ENCODE results near the gene CCDC149.
A peak's percentile ranks its signal among the peaks of the same experiment; 100 is the strongest.

Gene CCDC149

DNA sequence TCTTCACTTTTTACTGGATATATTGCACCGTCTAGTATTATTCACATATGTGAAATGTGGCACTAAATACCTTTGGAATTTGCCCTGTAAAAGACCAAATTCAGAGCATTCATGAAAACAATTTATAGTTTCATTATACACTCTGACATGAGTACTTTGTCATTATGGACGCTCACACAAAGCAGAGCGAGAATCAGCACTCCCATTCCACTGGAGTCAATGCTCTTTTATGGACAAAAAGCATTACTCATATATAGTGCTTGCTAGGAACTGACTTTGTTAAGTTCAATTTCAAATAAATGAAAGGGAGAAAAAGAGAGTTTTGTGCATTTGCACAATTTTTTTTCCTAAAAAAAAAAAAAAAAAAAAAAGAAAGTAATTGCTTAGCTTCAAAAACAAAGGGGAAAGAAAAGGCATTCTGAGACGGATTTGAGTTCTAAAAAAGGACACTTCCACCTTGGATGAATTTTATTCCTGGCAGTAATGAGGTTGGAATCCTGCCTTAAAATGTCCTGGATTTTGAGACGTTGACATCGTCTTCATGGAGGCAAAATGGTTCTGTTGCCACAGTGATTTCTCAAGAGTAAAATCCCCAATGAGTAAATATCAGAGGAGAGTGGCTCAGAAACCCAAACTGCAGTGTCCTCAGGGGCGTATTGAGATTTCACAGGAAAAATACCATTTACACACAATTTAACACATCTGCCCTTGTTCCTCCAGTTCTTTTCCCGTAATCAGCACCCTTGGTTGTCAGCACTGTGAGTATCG lies 34.8 kb downstream of the CCDC149 start:
- Mint-ChIP-seq H3K36me3 (ENCODE audit: low read depth) (peaks cover 4% of the 10 kb centered on the region), H3K27me3 (ENCODE audit: low read depth, poor library complexity) (peaks cover 3% of the 10 kb centered on the region), H3K9me3 (no peaks in the 10 kb centered on the region), H3K4me3 (no peak overlapping the region), H3K4me1 (peaks cover 6% of the 10 kb centered on the region), H3K27ac (peak overlapping the region; percentile 62)
- DNase-seq = no peak
- TF ChIP-seq, protein P1, sequence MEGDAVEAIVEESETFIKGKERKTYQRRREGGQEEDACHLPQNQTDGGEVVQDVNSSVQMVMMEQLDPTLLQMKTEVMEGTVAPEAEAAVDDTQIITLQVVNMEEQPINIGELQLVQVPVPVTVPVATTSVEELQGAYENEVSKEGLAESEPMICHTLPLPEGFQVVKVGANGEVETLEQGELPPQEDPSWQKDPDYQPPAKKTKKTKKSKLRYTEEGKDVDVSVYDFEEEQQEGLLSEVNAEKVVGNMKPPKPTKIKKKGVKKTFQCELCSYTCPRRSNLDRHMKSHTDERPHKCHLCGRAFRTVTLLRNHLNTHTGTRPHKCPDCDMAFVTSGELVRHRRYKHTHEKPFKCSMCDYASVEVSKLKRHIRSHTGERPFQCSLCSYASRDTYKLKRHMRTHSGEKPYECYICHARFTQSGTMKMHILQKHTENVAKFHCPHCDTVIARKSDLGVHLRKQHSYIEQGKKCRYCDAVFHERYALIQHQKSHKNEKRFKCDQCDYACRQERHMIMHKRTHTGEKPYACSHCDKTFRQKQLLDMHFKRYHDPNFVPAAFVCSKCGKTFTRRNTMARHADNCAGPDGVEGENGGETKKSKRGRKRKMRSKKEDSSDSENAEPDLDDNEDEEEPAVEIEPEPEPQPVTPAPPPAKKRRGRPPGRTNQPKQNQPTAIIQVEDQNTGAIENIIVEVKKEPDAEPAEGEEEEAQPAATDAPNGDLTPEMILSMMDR (IDR thresholded peaks at IDR 0.05) = no peak

DNA sequence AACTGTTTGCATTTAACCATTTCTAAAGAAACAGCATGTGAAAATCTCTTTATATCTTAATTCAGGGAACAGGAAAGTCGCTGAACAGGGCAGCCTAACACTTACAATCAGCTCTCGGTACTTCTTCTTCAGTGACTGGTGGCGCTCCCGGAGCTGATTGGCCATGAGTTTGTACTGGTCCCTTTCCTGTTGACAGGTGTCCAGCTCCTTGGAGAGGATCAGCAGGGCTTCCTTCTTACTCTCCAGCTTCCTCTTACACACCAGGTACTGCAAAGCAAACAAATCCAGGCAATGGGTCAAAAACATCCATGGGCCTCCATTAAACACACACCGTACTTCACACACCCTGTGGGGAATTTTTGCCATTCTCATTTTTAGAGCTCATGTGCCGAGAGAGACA lies 36.4 kb downstream of the CCDC149 start:
- peaks cover 4% of the 10 kb centered on the region for H3K36me3 Mint-ChIP-seq (ENCODE audit: low read depth)
- TF ChIP-seq, protein P1 (IDR thresholded peaks at IDR 0.05) = no peak
- no peaks in the 10 kb centered on the region for H3K9me3 Mint-ChIP-seq
- no peak overlapping the region for H3K27ac Mint-ChIP-seq
- H3K27me3 Mint-ChIP-seq (ENCODE audit: low read depth, poor library complexity) = peaks cover 3% of the 10 kb centered on the region
- peaks cover 6% of the 10 kb centered on the region for H3K4me1 Mint-ChIP-seq
- DNase-seq = no peak
- no peak overlapping the region for H3K4me3 Mint-ChIP-seq

DNA sequence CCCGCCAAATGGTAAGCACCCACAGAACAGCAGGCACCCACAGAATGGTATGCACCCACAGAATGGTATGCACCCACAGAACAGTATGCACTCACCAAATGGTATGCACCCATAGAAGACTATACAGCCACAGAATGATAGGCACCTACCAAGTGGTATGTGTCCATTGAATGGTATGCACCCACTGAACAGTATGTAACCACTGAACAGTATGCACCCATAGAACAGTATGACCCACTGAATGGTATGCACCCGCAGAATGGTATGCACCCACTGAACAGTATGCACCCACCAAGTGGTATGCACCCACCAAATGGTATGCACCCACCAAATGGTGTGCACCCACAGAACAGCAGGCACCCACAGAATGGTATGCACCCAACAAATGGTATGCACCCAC lies 40.1 kb downstream of the CCDC149 start:
- H3K27ac Mint-ChIP-seq = no peak overlapping the region
- TF ChIP-seq, protein P1 (IDR thresholded peaks at IDR 0.05) = no peak

DNA sequence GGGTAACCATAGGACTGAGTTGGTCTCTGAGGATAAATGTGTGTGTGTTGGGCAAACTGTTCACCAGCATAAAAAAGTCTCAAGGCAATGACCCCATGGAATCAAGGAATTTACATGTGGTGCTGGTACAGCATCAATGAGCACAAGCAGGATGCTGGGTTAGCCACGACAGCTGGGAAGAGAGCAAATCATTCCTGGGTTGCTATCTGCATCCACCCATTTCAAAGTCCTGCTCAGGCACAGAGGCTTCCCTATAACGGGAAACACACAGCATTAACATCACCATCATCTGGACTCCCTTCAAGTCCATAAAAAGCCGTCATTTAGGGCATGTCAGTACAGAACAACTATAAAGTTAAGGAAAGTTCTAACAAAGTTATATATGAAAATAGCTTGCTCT lies 41.6 kb downstream of the CCDC149 start:
- Mint-ChIP-seq H3K4me3 (no peak overlapping the region), H3K36me3 (ENCODE audit: low read depth) (peaks cover 14% of the 10 kb centered on the region), H3K9me3 (no peaks in the 10 kb centered on the region), H3K4me1 (no peaks in the 10 kb centered on the region), H3K27ac (no peak overlapping the region), H3K27me3 (ENCODE audit: low read depth, poor library complexity) (no peaks in the 10 kb centered on the region)
- TF ChIP-seq, protein P1 (IDR thresholded peaks at IDR 0.05) = no peak
- no peak for DNase-seq

More for the DNA sequence above, 40.1 kb downstream of the CCDC149 start:
- Mint-ChIP-seq H3K9me3 (no peaks in the 10 kb centered on the region), H3K36me3 (ENCODE audit: low read depth) (peaks cover 9% of the 10 kb centered on the region), H3K4me3 (no peak overlapping the region), H3K4me1 (no peaks in the 10 kb centered on the region), H3K27me3 (ENCODE audit: low read depth, poor library complexity) (peaks cover 3% of the 10 kb centered on the region)
- no peak for DNase-seq

DNA sequence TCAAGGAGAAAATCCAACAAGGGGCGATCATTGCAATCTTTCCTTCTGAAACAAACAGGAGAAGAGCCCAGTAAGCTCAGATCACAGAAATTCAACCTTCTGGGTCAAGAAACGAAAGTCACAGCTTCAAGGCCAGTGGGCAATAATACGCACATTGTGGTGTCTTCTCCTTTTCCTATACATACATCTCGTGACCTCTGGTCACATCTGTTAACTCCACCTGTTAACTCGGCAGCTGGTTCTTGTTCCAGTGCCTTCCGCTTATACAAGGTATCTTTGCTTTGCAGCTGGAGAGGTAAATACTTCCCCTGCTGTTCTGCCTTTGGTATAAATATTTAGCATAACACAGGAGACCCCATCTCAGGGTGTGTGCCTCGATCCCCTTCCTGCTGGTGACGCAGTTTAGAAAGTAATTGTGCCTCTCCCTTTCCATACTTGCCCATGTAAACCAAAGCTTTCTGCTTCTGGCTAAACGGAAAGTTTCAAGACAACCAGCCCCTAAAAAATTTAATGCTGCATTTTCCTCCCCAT lies 45.0 kb downstream of the CCDC149 start:
- TF ChIP-seq, protein P1 (IDR thresholded peaks at IDR 0.05) = no peak
- Mint-ChIP-seq H3K9me3 (peaks cover 27% of the 10 kb centered on the region), H3K36me3 (ENCODE audit: low read depth) (peaks cover 29% of the 10 kb centered on the region), H3K4me1 (no peaks in the 10 kb centered on the region), H3K27me3 (ENCODE audit: low read depth, poor library complexity) (no peaks in the 10 kb centered on the region), H3K27ac (no peak overlapping the region), H3K4me3 (no peak overlapping the region)
- DNase-seq = no peak

DNA sequence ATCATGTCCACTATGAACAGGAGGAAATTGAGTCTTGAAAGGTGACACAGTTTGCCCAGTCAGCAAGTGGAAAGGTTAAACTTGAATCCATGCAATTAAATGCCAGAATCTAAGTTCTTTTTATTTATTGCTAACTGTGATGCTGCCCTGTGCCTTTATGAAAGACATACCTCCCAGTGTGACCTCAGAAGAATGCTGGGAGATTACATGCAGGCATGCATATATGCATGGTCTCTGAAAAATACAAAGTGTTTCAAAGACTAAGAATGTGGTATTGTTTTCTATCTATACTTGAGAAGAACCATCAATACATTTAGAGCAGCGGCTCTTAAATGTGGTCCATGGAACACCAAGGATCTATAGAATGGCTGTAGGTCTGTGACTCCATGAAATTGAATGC lies 45.6 kb downstream of the CCDC149 start:
- no peak overlapping the region for H3K27ac Mint-ChIP-seq
- TF ChIP-seq, protein P1 (IDR thresholded peaks at IDR 0.05) = no peak
- H3K9me3 Mint-ChIP-seq = peaks cover 33% of the 10 kb centered on the region
- no peaks in the 10 kb centered on the region for H3K27me3 Mint-ChIP-seq (ENCODE audit: low read depth, poor library complexity)
- no peak overlapping the region for H3K4me3 Mint-ChIP-seq
- no peak for DNase-seq
- H3K4me1 Mint-ChIP-seq = no peaks in the 10 kb centered on the region
- peaks cover 35% of the 10 kb centered on the region for H3K36me3 Mint-ChIP-seq (ENCODE audit: low read depth)
